GM21528 (cell line): ENCODE data around the gene TYROBP.
"Not testable (repeated sequence)": the region's sequence is repeated elsewhere in the genome, so short reads cannot be mapped to it uniquely, and the experiment has no call there.

Experiments used
- ATAC-seq: cut with Tn5 transposase; IDR thresholded peaks from one replicate; pipeline ENCODE4 v1.9.1; 2021; ENCODE audit warnings: mild to moderate bottlenecking, moderate library complexity; ENCODE audit not compliant: unreplicated experiment, low FRiP score

Gene TYROBP

DNA sequence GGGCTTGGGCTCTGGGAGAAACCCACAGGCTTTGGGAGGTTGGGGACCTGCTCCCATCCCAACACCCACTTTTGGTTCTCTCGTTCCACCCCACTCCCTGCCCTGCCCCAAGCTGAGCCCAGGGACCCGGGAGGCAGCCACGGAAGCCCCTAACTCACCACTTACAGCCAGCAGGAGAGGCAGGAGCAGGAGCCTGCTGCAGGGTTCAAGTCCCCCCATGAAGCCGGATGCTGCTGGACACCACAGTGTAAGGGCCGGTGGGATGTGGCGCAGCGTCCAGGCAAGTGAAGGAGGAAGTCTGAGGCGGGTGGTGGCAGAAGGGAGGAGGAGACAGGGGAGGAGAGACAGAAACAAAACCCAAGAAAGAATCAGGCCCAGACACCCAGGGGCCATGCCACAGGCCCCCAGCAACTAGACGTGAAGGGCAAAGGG, at the start of gene TYROBP:
TYROBP (minus strand) TSS at position 286 of the 432 bp plus-strand sequence; CDS start at position 219, 67 bp downstream.
- ATAC-seq: no peak

DNA sequence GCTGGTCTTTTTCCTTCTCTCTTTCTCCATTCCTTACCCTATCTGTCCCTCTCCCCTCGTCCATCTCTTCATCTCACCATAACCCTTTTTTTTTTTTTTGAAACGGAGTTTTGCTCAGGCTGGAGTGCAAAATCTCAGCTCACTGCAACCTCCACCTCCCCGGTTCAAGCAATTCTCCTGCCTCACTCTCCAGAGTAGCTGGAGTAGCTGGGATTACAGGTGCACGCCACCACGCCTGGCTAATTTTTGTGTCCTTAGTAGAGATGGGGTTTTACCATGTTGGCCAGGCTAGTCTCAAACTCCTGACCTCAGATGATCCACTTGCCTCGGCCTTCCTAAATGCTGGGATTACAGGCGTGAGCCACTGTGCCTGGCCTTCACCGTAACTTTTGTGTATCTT, 49.3 kb upstream of the TYROBP start:
- not testable (repeated sequence) for ATAC-seq

DNA sequence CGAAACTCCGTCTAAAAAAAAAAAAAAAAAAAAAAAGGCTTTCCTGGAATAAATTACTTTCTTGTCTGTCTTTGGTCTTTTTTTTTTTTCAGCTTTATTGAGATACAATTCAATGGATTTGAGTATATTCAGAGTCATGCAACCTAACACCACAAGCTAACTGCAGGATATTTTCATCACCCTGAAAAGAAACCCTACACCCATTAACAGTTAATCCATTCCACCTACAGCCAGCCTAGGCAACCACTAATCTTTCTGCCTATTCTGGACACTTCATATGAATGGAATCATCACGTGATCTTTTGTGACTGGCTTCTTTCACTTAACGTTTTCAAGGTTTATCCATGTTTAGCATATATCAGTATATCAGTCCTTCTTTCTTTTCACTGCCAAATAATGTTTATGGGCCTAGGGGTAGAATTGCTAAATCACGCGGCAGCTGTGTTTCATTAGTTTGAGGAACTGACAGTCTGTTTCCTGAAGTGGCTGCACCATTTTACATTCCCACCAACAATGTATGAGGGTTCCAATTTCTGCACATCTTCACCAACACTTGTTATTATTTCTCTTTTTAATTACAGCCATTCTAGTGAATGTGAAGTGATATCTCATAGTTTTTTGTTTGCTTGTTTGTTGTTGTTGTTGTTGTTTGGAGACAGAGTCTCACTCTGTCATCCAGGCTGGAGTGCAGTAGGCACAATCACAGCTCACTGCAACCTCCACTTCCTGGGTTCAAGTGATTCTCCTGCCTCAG, 48.0 kb upstream of the TYROBP start:
- no peak for ATAC-seq

DNA sequence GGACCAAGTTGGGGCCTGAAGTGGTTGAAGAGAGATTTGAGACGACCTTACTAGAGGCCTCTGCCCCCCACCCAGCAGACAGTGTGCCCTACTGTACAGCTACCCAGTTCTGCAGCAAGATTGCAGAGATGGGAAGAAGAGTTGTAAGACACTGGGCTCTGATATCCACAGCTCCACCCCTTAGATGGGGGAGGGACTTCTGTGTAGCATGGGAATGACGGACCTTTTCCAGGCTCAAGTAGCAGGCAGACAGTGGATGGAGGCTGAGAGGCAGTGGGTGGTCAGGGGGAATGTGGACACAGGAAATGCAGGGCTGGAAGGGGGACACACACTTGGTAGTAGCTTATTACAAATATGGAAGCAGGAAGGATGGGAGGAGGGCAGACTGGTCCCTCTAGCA, 41.0 kb upstream of the TYROBP start:
- ATAC-seq: no peak

DNA sequence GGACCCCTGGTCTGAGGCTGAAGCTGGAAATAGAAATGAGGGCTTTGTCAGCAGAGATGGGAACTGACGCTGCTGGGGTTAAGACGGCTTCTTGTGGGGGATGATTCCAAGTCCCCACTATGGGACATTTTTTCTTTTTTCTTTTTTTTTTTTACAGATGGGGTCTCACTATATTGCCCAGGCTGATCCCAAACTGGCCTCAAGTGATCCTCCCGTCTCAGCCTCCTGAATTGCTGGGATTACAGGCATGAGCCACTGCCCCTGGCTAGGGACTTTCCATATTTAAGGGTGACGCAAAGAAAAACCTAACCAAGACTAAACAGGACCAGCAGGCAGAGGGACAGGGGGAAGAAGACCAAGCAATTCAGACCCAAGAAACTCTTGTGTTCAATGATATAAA, 38.1 kb upstream of the TYROBP start:
- no peak for ATAC-seq

DNA sequence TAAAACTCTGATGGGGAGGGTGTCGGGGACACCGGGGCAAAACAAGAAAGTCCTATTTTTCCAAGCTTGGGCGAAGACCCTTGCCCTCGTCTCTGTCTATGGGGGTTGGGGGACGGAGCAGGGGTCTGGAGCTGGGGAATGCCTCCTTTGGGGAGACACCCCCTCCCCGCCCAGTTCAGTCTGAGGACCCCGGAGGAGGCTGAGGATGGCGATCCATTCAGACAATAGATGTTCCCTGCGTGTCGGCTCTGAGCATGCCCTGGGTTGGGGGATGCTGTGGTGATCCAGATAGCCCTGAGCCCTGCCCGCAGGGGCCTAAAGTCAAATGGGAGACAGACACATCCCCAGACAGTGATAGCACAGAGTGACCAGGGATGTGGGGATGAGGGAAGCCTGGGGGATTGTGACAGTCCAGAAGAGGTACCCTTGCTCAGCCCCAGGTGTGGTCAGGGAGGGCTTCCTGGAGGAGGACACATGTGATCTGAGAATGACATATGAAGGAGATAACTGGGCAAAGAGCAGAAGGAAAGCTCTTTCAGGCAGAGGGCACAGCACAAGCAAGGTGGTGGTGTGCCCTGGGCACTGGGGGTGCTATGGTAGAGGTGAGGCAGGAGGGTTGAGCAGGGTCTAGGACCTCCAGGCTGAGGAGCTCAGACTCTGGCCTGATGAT, 37.2 kb upstream of the TYROBP start:
- no peak for ATAC-seq

DNA sequence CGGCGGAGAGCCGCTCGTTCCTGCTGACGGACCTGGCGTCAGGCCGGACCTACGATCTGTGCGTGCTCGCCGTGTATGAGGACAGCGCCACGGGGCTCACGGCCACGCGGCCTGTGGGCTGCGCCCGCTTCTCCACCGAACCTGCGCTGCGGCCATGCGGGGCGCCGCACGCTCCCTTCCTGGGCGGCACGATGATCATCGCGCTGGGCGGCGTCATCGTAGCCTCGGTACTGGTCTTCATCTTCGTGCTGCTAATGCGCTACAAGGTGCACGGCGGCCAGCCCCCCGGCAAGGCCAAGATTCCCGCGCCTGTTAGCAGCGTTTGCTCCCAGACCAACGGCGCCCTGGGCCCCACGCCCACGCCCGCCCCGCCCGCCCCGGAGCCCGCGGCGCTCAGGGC, 36.5 kb upstream of the TYROBP start:
- no peak for ATAC-seq

DNA sequence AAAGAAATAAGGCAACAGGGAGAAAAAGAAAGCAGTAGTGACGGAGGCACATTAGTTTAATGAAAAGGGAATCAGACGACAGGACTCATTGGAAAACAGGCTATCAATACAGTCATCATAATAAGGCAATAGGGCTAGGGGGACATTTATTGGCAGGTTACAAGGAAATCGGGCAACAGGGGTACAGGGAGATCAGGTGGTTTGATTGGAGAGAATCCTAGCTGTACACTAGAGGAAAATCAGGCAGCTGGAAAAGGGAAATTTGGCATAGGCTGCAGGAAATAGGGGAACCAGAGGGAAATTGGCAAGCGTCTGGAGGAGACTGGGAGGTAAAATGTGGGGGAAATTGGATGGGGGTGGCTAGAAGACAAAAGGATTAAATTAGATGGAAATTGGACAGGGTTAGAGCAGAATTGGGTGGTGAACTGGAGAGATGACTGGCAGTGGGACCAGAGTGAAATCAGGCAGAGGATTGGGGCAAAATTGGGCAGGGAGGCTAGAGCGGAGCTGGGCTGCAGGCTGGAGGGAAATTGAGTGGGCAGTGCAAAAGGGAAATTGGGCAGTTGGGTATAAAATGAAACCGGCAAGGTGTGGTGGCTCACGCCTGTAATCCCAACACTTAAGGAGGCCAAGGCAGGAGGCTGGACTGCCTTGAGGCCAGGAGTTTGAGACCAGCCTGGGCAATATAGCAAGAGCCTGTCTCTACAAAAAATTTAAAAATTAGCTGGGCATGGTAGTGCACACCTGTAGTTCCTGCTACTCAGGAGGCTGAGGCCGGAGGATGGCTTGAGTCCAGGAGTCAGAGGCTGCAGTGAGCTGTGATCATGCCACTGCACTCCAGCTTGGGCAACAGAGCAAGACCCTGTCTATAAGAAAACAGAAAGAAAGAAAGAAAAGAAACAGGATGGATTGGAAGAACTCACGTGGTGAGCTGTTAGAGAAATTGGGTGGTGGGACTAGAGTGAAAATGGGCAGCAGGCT, 35.5 kb upstream of the TYROBP start:
- ATAC-seq: no peak

DNA sequence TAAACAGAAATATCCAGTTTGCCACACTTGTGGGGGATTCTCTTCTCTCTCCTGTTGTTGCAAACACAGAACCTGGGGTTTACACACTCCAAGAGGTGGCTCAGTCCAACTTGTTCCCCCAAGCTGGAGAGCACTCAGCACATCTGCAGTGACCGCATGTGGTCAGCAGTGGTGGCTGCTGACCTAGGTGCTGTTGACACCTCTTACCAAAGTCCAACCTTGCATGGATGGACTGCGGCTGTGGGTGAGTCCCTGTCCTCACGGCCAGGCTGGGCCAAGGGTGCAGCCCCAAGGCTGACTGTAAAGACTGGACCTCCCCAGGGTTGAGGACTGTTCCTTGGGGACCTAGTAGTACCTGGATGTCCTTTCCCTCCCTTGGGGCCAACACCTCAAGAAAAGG, 34.1 kb upstream of the TYROBP start:
- no peak for ATAC-seq

DNA sequence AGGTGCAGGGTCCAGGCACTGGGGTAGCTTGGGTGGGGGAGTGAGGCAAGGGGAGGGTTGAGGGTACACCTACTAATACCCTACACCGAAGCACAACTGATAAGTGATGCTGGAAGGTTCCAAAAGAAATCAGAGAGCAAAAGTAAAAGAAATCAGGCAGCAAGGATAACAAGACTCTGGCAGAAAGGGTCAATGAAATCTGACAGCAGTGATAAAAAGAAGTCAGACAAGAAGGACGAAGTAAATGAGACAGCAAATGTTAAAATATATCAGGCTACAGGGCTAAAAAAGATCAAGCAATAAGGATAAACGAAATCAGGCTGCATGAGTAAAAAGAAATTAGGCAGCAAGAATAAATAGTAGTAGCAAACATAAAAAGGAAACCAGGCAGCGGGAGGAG, 32.7 kb upstream of the TYROBP start:
- ATAC-seq: no peak

DNA sequence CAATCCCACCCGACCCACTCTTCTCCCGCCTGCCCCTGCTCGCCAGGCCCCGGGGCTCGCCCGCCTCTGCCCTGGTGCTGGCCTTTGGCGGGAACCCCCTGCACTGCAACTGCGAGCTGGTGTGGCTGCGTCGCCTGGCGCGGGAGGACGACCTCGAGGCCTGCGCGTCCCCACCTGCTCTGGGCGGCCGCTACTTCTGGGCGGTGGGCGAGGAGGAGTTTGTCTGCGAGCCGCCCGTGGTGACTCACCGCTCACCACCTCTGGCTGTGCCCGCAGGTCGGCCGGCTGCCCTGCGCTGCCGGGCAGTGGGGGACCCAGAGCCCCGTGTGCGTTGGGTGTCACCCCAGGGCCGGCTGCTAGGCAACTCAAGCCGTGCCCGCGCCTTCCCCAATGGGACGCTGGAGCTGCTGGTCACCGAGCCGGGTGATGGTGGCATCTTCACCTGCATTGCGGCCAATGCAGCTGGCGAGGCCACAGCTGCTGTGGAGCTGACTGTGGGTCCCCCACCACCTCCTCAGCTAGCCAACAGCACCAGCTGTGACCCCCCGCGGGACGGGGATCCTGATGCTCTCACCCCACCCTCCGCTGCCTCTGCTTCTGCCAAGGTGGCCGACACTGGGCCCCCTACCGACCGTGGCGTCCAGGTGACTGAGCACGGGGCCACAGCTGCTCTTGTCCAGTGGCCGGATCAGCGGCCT, 32.1 kb upstream of the TYROBP start:
- no peak for ATAC-seq

DNA sequence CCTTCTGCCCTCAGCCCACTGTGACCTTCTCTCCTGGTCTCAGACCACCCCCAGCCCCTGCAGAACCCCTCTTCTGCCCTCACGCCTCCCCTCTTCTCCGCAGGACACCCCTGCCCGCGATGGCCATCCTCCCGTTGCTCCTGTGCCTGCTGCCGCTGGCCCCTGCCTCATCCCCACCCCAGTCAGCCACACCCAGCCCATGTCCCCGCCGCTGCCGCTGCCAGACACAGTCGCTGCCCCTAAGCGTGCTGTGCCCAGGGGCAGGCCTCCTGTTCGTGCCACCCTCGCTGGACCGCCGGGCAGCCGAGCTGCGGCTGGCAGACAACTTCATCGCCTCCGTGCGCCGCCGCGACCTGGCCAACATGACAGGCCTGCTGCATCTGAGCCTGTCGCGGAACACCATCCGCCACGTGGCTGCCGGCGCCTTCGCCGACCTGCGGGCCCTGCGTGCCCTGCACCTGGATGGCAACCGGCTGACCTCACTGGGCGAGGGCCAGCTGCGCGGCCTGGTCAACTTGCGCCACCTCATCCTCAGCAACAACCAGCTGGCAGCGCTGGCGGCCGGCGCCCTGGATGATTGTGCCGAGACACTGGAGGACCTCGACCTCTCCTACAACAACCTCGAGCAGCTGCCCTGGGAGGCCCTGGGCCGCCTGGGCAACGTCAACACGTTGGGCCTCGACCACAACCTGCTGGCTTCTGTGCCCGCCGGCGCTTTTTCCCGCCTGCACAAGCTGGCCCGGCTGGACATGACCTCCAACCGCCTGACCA, 31.4 kb upstream of the TYROBP start:
- no peak for ATAC-seq

DNA sequence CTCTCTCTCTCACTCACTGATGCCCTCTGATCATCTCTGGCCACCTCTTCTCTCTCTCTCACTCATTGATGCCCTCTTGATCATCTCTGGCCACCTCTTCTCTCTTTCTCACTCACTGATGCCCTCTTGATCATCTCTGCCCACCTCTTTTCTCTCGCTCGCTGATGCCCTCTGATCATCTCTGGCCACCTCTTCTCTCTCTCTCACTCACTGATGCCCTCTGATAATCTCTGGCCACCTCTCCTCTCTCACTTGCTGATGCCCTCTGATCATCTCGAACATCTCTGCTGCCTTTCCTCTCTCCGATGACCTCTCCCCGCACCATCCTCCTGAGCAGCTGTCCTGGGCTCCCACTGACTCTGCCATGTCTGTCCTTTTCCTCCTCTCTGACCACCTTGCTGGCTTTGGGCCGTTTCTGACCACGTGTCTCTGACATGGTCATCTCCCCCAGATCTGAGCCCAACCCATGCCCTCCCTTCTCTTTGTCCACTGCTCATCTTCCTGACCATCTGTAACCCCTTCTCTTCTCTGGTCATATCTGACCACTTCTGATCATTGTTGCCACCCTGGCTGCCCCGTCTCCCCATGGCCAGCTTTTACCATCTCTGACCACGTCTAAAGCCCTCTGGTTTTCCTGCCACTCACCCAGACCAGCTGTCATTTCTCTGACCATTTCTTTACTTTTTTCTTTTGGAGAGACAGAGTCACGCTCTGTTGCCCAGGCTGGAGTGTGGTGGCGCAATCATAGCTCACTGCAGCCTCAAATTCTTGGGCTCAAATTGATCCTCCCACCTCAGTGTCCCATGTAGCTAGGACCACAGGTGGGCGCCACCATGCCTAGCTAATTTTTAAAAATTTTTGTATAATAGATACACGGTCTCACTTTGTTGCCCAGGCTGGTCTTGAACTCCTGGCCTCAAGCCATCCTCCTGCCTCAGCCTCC, 30.5 kb upstream of the TYROBP start:
- ATAC-seq: no peak

DNA sequence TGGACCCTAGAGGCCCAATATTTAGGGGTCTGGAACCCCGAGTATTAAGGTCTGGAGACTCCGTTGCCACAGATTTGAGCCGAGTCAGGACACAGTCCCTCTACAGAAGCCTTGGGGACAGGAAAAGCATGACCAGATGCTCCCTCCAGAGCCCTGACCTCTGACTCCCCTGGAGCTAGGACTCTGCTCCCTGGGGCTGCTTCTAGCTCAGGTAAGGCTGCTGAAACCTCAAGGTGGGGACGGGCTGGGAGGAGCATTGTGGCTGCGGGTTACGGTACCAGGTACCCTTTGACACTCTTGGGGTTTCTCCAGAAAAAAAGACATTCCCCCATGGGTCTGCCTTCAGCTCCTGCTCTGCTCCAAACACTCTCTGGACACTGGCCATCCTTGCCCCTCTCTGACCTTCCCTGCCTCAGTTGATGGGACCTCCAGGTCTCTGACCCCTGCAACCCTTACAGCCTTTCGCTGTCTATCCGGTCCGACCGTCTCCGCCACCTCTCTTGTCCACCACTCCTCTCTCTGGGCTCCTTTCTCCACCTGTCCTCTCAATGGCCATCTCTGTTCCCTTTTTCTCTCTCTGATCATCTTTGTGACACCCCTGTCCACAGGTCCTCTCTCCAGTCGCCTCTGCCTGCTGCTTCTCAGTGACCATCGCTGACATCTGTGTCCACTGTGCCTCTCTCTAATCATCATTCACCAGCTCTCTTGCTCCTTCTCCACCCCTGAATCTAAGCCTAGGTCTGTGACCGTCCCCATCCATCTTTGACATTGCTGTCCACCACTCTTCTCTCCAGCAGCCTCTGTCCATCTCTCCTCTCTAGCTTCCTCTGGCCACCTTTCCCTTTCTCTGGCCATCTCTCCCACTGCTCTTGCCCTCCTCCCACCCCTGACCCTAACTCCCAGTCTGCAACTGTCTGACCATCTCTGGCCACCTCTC, 29.5 kb upstream of the TYROBP start:
- no peak for ATAC-seq

DNA sequence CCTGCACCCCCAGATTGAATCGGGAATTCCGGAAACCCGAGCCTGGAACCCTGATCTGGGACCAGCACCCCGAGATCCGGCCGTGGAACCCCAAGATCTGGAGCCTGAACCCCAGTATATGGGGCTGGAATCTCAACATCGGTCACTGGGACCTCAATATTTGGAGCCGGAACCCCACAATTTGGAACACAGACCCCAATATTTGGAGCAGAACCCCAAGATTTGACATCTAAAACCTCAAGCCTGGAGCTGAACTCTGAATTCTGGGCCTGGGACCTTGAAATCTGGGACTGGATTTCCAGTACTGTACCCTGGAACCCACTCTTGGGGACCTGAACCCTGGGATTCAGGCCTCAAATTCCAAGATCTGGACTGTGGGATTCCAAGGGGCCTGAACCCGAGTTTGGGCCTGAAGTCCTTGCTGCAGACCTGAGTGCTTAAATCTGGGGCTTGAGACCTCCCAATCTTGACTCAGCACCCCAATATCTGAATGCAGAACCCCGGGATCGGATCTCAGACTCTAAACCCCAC, 28.7 kb upstream of the TYROBP start:
- no peak for ATAC-seq

DNA sequence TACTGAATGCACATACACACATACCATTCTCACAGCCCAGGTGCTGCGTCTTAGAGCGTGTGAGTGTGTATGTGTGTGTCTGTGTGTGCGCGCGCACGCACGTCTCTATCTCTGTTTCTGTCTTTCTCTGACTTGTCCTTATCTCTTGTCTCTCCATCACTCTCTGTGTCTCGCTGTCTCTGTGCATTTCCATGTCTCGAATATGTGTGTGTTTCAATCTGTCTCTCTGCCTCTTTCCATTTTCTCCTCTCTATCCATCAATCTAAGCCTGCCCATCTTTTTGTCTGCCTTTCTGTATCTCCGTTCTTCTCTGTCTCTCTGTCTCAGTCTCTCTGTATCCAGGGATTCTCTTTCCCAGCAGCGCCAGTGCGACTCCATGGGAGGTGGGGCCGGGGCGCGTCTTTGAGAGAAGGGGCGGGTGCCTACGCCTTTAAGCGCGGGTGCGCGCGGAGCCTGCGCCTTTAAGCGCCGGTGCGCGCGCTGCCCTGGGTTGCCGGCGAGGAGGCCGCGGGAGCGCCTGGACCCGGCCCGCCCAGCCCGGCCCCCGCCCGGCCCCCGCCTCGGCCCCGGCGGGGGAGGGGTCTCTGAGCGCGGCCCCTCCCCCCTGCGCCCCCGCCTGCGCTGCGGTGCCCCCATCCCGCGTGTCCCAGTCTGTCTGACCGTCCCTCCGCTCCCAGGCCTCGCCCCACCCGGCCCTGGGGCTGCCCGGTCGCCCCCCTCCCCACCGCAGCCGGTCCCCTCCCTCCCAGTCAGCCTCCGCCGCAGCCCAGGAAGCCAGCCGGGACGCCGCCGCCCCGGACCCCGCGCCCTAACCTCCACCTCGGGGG, 28.0 kb upstream of the TYROBP start, which contains the start of gene LRFN3:
LRFN3 (plus strand) TSS at position 464 of the 827 bp plus-strand sequence. CDS start 3,052 bp downstream, outside the sequence.
- no peak for ATAC-seq
